Esophagus squamous epithelium (tissue), 4 donors: Measurements from ENCODE around the gene YAE1.

Source experiments
- POLR2A ChIP-seq, 4 donors: fragments of 450-650 bp; IDR thresholded peaks; one replicate each; pipeline ENCODE4 v1.6.1; 2017; ENCODE audit warnings: antibody characterized with exemption in 4 of 4, mild to moderate bottlenecking in 4 of 4, moderate library complexity in 3 of 4
- TF ChIP-seq, protein P1 (sequence below), 6 experiments: fragments of 450-650 bp in 4 of 6; fragments of 200-600 bp in 2 of 6; sonication (generic) in 2 of 6; IDR thresholded peaks; one replicate each; pipeline ENCODE4 v1.5.1; 2016 to 2019; ENCODE audit warnings: antibody characterized with exemption in 6 of 6, mild to moderate bottlenecking in 4 of 6, moderate library complexity in 4 of 6

DNA sequence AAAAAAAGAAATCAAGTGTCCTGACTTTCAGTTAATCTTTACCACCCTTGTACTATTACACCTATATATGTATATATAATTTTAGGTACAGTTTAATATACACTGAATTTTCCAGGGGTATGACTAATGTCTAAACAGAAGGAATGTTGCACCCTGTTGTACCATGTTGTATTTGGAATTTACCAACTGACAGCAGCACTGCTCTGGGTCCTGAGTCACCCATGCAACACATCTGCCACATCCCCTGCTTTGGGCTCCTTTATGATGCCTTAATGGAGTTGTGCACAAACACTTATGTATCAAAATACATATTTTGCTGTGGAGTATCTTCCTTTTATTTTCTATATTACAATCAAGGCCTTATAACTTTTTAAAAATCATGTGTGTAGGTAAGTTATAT lies 21.2 kb downstream of the YAE1 start:
- TF ChIP-seq, protein P1, sequence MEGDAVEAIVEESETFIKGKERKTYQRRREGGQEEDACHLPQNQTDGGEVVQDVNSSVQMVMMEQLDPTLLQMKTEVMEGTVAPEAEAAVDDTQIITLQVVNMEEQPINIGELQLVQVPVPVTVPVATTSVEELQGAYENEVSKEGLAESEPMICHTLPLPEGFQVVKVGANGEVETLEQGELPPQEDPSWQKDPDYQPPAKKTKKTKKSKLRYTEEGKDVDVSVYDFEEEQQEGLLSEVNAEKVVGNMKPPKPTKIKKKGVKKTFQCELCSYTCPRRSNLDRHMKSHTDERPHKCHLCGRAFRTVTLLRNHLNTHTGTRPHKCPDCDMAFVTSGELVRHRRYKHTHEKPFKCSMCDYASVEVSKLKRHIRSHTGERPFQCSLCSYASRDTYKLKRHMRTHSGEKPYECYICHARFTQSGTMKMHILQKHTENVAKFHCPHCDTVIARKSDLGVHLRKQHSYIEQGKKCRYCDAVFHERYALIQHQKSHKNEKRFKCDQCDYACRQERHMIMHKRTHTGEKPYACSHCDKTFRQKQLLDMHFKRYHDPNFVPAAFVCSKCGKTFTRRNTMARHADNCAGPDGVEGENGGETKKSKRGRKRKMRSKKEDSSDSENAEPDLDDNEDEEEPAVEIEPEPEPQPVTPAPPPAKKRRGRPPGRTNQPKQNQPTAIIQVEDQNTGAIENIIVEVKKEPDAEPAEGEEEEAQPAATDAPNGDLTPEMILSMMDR (IDR thresholded peaks at IDR 0.05), result no peak
- no peak for TF ChIP-seq POLR2A (IDR thresholded peaks at IDR 0.05)
